Skin epidermis (tissue), 12 donors: ENCODE results near the gene GNG7.
"Not testable (repeated sequence)": the region's sequence is repeated elsewhere in the genome, so short reads cannot be mapped to it uniquely, and the experiment has no call there.

Source experiments
- H3K27ac ChIP-seq, 21 experiments: fragments of 200-600 bp; sonication (generic) in 11 of 21; one replicate each; pipeline ENCODE4 v1.5.0; 2020; ENCODE audit warnings: mild to moderate bottlenecking in 3 of 21, inconsistent platforms in 2 of 21, moderate library complexity in 2 of 21
- H3K4me3 ChIP-seq, 7 experiments: fragments of 200-600 bp; sonication (generic) in 2 of 7; one replicate each; pipeline ENCODE4 v1.5.0; 2020; ENCODE audit warnings: inconsistent platforms in 2 of 7, mild to moderate bottlenecking in 2 of 7, moderate library complexity in 1 of 7

GNG7 gene

GRCh38 chr19:2536461-2536860 is 166.0 kb downstream of the GNG7 start:
- Histone ChIP-seq H3K4me3 (no peak overlapping the region), H3K27ac (peak overlapping the region in 2 of 21 experiments; percentile 11 to 29)

- Histone ChIP-seq H3K4me3 (no peak overlapping the region), H3K27ac (peak overlapping the region in 2 of 21 experiments; percentile 14 to 48)
These were observed 168.0 kb downstream of the GNG7 start for GRCh38 chr19:2534423-2535013.

- H3K27ac ChIP-seq: peak overlapping the region in 2 of 21 experiments; percentile 14 to 48
These were observed 168.6 kb downstream of the GNG7 start for GRCh38 chr19:2533686-2534422.

GRCh38 chr19:2533072-2533425 is 169.4 kb downstream of the GNG7 start:
- peak overlapping the region in 1 of 21 experiments; percentile 48 for H3K27ac ChIP-seq
- H3K4me3 ChIP-seq: no peak overlapping the region

More at GRCh38 chr19:2533686-2534422, 168.6 kb downstream of the GNG7 start:
- H3K4me3 ChIP-seq: no peak overlapping the region

GRCh38 chr19:2532252-2533071 is 170.0 kb downstream of the GNG7 start:
- H3K4me3 ChIP-seq: no peak overlapping the region
- H3K27ac ChIP-seq: peak overlapping the region in 1 of 21 experiments; percentile 25

GRCh38 chr19:2529942-2530341 is 172.6 kb downstream of the GNG7 start:
- not testable (repeated sequence) for H3K4me3 ChIP-seq
- peak overlapping the region in 3 of 21 experiments; percentile 11 to 47 (median 43) for H3K27ac ChIP-seq

- no peak overlapping the region for H3K4me3 ChIP-seq
- peak overlapping the region in 8 of 21 experiments; percentile 1 to 68 (median 46) for H3K27ac ChIP-seq
These were observed 173.0 kb downstream of the GNG7 start for GRCh38 chr19:2529473-2529918.

- Histone ChIP-seq H3K4me3 (no peak overlapping the region), H3K27ac (peak overlapping the region in 9 of 21 experiments; percentile 1 to 68 (median 43))
These were observed 173.8 kb downstream of the GNG7 start for GRCh38 chr19:2528675-2529101.

- Histone ChIP-seq H3K27ac (peak overlapping the region in 2 of 21 experiments; percentile 26 to 35), H3K4me3 (no peak overlapping the region)
These were observed 174.8 kb downstream of the GNG7 start for GRCh38 chr19:2527686-2528085.

GRCh38 chr19:2527171-2527570 is 175.3 kb downstream of the GNG7 start:
- Histone ChIP-seq H3K4me3 (no peak overlapping the region), H3K27ac (peak overlapping the region in 1 of 21 experiments; percentile 26)

GRCh38 chr19:2524840-2525723 is 177.4 kb downstream of the GNG7 start:
- Histone ChIP-seq H3K27ac (peak overlapping the region in 12 of 21 experiments; percentile 3 to 74 (median 43)), H3K4me3 (peak overlapping the region in 4 of 7 experiments; percentile 4 to 30 (median 14))

GRCh38 chr19:2524361-2524839 is 178.1 kb downstream of the GNG7 start:
- H3K27ac ChIP-seq: peak overlapping the region in 5 of 21 experiments; percentile 1 to 63 (median 14)
- H3K4me3 ChIP-seq: no peak overlapping the region

- Histone ChIP-seq H3K27ac (peak overlapping the region in 8 of 21 experiments; percentile 1 to 63 (median 30)), H3K4me3 (no peak overlapping the region)
These were observed 178.7 kb downstream of the GNG7 start for GRCh38 chr19:2523630-2524311.

GRCh38 chr19:2519482-2519881 is 183.0 kb downstream of the GNG7 start:
- no peak overlapping the region for H3K27ac ChIP-seq
- H3K4me3 ChIP-seq: no peak overlapping the region

- not testable (repeated sequence) for H3K4me3 ChIP-seq, H3K27ac ChIP-seq
These were observed 183.6 kb downstream of the GNG7 start for GRCh38 chr19:2518856-2519255.

GRCh38 chr19:2517881-2518601 is 184.5 kb downstream of the GNG7 start:
- Histone ChIP-seq H3K4me3 (no peak overlapping the region), H3K27ac (no peak overlapping the region)

GRCh38 chr19:2516727-2517126 is 185.8 kb downstream of the GNG7 start:
- Histone ChIP-seq H3K4me3 (no peak overlapping the region), H3K27ac (no peak overlapping the region)
